HG02852 (cell line): ENCODE results near the gene TSPAN17.
"Not testable (repeated sequence)": the region's sequence is repeated elsewhere in the genome, so short reads cannot be mapped to it uniquely, and the experiment has no call there.

Source experiments
- ATAC-seq: cut with Tn5 transposase; IDR thresholded peaks from one replicate; pipeline ENCODE4 v1.9.1; 2021; ENCODE audit warnings: mild to moderate bottlenecking, moderate library complexity; ENCODE audit not compliant: unreplicated experiment

TSPAN17 gene

GRCh38 chr5:176676361-176676824 lies 29.1 kb downstream of the TSPAN17 start:
- ATAC-seq, result no peak

DNA sequence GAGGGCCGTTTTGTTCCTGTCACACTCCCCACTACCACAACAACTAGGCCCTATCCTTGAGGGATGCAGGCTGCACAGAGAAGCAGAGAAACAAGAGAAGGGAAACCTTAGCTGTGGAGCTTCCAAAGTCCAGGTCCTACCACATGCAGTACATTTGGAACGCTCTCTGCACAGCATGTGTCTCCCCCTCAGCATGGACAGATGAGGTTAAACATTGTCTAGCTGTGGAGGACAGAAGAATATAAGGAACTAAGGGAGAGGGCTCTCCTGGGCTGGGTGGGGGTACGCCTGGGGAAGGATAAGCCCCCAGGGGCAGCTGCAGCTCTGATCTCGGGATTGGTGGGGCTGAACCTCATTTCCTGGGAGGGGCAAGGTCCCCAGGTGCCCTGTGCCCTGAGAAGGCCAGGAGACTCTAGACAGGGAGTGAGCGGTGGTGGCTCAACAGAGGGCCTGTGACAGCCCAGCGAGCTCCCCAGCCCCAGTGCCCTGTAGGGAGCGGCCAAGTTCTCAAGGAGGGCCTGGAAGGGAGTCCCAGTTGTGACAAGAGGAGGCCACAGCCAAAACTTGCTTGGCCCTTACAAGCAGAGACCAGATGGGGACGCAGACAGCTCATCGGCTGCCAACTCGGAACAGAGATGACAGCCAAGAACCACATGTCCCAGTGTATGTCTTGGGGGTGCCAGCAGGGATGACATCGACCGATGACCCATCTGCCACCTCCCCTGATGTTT lies 30.1 kb downstream of the TSPAN17 start:
- ATAC-seq, result no peak

- ATAC-seq, result no peak
These were observed 31.3 kb downstream of the TSPAN17 start for GRCh38 chr5:176678584-176678983.

GRCh38 chr5:176679365-176680225 lies 32.3 kb downstream of the TSPAN17 start:
- no peak for ATAC-seq

DNA sequence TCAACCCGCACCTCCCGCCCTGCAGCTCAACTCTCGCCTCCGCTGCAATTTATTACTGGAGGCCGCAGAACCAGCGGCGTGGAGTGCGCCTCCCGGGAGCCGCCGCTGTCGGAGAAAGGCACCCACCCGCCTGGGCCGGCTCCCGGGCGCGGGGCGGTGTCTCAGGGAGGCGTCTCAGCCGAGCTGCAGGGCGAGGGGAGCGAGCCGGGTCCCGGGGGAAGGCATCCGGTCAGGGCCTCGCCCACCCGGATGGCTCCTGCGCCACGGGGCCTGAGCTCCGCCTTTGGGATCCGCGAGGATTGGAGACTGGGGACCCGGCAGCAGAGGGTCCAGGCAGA lies 32.9 kb downstream of the TSPAN17 start:
- ATAC-seq, result no peak

GRCh38 chr5:176682016-176682531 lies 34.8 kb downstream of the TSPAN17 start:
- no peak for ATAC-seq

DNA sequence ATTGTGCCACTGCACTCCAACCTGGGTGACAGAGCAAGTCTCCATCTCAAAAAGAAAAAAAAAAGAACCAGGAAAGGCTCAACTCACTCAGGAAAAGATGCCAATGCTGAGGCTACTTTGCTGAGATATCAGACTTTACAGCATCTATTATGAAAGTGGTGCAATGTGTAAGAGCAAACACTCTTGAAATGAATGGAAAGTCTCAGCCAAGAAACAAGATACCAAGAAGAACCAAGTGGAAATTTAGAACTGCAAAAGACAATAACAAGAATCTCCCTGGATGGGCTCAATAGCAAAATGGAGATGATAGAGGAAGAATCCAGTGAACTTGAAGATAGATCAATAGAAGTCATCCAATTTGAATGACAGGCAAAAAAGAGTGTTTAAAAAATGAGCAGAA lies 37.7 kb downstream of the TSPAN17 start:
- no peak for ATAC-seq

DNA sequence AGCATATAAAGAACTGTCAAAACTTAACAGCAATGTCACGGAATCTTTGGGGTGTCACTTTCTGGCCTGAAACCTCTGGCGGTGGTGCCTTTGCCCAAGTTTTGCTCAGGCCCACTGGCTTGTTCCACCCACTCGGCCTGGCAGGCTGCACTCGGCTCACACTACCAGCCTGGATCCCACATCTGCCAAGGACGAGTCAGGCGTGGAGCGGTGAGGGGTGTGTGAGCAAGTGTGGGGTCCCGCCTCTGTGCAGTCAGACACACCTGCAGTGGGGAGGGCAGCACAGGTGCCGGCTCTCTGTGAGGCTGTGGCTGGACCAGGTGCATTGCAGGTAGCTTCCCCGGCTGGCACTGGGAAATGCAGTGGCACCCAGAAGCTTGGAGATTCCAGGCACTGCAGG lies 40.0 kb downstream of the TSPAN17 start:
- no peak for ATAC-seq

DNA sequence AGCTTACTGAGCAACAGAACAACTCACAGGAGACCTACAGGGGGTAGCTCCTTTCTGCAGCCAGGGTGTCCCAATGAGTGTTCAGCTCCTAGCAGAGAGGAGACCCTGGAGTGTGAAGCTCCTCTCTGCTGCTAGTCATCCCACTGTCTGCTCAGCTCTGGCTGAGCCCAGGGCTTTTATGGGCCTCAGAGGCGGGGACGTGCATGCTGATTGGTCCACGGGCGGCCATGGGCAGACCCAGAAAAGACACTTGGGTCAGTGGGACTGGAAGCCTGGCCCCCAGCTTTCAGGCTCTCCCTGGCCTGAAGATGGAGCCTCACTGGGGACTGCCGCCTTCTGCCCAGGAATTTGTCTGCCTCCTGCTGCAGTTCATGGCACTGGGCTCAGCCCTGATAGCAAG lies 40.6 kb downstream of the TSPAN17 start:
- no peak for ATAC-seq

GRCh38 chr5:176690911-176691310 lies 43.6 kb downstream of the TSPAN17 start:
- no peak for ATAC-seq

- ATAC-seq, result no peak
These were observed 44.2 kb downstream of the TSPAN17 start for GRCh38 chr5:176691524-176691923.

- ATAC-seq, result no peak
These were observed 45.0 kb downstream of the TSPAN17 start for GRCh38 chr5:176692326-176692725.

DNA sequence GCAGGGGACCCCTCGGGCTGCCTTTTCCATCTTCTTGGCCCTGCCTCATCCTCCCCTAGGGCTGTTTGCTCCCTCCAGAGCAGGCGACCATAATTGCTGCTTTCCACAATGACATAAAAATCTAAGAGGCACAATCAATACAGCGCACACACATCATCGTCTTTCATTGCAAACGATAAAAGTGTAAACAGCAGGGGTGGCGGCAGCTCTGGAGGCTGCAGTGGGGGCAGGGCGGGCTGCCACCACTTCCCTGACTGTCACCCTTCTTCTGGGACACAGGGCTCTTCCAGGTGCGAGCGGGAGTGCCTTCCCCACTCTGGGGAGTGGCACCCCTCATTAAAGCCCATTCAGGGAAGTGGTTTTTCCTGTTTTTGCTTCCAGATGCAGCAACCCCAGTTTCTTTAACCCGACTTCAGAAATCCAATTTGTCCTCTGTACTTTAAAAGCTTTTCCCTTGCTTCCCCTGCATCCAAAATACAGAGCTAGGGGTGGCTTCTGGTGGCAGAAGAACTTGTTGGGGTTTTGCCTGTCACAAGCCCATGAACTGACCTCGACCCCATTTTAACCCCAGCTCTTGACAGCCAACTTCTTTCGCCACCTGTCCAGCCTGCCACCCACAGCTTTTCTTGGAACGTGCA lies 45.7 kb downstream of the TSPAN17 start:
- ATAC-seq, result no peak

DNA sequence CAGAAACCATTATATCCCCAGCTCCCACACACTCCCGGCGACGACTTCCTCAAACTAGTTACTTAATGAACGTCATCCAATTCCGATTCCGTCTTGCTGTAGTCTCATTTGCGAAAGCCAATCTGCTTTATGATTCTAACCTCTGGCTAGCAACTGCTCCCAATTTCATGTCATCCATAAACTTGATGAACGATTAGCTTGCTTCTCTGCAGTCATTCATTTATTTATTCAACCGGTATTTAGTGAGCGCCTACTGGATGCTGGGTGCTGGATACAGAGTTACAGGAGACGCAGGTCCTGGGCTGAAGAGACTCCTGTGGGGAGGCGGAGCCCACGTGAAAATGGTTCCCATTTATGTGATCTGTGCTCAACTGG lies 46.2 kb downstream of the TSPAN17 start:
- ATAC-seq, result no peak

GRCh38 chr5:176694146-176694545 lies 46.9 kb downstream of the TSPAN17 start:
- ATAC-seq, result no peak

- ATAC-seq, result no peak
These were observed 47.3 kb downstream of the TSPAN17 start for GRCh38 chr5:176694631-176695030.

GRCh38 chr5:176695073-176695472 lies 47.8 kb downstream of the TSPAN17 start:
- ATAC-seq, result no peak

DNA sequence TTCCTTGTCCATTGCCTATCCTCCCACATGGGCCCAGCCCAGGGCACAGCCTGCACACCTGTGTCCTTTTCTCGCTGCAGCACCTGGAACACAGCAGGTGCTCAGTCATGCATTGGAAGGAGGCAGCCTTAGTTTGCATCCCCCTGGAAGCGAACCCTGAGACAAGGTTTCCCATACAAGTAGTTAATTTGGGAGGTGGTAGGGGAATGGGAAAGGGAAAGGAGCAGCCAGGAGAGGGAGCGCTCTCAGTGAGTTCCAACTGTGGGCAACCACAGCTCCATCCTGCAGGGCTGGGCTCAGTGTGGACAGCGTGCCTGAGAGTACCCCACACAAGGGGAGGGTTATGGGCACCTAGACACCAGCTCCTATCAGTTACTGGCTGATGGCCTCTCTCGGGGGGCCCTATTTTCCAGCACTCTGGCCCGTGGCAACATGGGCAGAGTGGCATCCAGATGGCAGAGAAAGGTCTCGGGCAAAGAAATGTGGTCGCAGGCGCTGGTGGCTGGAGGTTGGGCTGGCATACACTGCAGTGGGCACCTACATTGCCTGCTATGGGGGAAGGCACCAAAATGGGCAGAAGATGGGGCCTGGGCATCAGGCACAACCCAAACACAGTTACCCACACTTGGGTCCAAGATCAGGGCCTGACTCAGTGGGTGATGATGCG lies 50.1 kb downstream of the TSPAN17 start:
- ATAC-seq, result no peak

DNA sequence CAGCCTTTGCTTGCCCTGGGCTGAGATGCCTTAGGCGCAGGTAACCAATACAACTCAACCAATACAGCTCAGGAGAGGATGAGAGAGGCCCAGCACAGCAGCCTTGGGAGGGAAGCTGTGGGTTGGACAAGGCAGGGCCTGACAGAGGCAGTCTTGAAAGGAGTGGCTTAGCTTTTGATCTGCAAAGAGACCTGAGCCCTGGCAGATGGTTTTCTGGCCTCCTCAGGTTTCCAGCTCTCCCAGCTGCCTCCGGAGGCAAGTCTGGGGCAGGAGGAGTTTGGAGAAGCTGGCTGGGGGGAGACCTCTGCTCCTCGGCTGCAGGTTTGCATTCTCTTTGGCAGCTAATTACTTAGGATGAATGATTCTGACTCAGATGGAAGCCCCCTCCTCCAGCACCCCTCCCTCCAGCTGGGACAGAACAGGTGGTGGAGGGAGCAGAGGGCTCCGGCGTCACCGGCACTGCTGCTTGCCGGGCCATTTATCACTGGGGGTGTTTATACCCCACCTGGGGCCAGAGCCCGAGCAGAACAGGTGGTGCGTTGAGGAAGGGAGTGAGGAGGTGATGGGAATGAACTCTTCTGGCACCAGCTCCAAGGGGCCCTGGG lies 50.8 kb downstream of the TSPAN17 start:
- no peak for ATAC-seq

GRCh38 chr5:176699446-176699845 lies 52.2 kb downstream of the TSPAN17 start:
- ATAC-seq, result not testable (repeated sequence)
